Measurements from ENCODE around the gene FOXL3.
"Not testable (repeated sequence)": the region's sequence is repeated elsewhere in the genome, so short reads cannot be mapped to it uniquely, and the experiment has no call there.

The FOXL3 gene

DNA sequence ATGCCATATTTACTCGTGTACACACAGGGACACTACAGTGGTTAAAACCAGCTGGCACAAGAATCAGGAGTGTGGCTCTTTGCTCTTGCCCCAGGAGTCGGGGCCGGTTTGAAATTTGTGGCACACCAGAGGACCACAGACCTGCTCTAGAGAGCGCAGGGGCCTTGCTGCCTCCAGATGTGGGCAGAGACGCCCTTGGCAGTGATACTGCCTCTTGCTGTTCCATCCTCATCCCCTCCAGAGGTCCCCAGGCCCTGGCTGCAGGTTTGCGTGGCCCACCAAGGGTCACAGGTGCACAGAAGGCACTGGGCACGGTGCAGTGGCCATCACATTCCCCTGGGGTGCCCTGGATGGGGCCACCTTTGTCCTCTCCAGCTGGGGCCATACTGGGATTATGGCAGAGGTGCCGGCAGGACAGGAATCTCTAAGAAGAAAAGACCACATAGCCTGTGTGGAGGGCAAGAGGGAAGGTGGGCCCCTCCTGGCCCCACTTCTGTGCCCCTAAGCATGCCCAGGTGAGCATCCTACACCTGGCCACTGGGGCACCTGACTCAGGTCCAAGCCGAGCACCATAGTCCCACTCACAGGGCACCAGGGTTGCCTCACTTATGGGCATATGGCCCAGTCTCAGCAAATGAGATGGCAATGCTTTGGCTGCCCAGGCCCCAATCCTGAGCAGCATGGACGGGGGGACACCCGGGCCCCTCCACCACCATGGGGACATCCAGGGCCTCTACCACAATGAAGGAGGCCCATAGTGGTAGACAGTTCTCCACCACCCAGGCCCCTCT, 45.6 kb downstream of the FOXL3 start:
- DNase-seq (ENCODE audit: low read depth in 2 of 3, low spot score in 2 of 3), result no peak

DNA sequence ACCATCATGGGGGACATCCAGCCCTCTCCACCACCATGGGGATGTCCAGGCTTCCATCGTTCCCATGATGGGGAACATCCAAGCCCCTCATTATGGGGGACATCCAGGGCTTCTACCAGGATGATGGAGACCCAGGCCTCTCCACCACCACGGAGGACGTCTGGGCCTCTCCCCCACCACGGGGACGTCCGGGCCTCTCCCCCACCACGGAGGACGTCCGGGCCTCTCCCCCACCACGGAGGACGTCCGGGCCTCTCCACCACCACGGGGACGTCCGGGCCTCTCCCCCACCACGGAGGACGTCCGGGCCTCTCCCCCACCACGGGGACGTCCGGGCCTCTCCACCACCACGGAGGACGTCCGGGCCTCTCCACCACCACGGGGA, 46.2 kb downstream of the FOXL3 start:
- DNase-seq (ENCODE audit: low read depth in 2 of 3, low spot score in 2 of 3), result not testable (repeated sequence)

DNA sequence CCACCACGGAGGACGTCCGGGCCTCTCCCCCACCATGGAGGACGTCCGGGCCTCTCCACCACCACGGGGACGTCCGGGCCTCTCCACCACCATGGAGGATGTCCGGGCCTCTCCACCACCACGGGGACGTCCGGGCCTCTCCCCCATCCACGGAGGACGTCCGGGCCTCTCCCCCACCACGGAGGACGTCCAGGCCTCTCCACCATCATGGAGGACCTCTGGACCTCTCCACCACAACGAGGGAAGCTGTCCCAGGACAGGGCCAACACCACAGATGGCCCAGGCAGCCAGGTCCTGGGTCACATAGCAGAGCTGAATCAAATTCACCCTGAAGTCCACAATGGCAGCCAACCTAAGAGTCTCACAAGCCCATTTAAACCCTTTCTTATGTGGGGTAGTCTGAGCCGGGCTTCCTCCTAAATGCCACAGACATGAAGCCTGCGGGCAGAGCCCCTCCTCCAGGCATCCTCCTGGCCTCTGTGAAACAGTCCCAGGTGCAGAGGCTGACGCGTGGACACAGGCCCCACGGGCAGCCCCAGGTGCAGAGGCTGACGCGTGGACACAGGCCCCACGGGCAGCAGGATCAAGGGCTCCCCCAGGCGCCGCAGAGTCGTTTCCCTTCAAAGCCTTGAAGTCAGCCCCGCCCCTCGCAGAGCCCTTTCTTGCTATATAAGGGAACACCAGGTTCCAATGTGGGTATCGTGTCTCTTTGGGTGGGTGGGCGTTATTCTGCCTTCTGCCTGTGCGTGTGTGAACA, 47.0 kb downstream of the FOXL3 start:
- DNase-seq (ENCODE audit: low read depth in 2 of 3, low spot score in 2 of 3), result no peak

- no peak for DNase-seq (ENCODE audit: low read depth in 2 of 3, low spot score in 2 of 3)
Observed at GRCh38 chr7:337567-337951, 47.6 kb downstream of the FOXL3 start.

DNA sequence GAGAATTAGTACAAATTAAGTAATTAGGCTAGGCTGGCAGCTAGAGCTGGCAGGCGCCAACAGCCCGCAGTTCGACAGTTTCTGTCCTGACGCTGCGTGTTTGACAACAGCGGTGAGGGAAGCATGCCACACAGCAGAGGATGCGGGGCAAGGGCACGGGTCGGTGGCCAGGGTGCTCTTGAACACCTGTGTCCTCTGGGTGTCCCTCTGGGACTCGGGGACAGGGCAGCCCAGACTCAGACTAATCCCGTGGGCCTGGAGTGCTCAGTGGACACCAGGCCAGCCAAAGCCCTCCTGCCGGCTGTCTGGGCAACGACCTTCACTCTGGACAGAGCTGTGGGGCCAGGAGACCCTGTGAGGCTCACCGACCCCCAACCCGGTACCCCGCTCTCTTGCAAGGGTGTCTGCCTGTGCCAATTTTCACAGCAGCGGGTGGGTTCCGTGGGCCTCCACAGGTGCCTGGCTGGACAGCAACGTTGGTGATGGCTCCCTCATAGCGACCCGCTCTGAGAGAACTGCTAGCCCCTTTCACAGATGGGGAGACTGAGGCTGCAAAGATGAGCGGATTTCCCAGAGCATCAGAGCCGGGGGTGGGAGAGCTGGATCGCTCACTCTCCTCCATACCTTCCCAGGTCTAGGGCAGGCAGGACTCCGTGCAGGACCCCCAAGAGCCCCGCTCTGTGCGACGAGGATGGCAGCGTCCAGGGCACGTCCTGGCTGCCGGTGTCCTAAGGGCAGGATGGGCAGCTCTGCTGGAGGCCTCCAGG, 48.5 kb downstream of the FOXL3 start:
- DNase-seq (ENCODE audit: low read depth in 2 of 3, low spot score in 2 of 3), result no peak

GRCh38 chr7:339062-339342, 49.0 kb downstream of the FOXL3 start:
- DNase-seq (ENCODE audit: low read depth in 2 of 3, low spot score in 2 of 3), result no peak

DNA sequence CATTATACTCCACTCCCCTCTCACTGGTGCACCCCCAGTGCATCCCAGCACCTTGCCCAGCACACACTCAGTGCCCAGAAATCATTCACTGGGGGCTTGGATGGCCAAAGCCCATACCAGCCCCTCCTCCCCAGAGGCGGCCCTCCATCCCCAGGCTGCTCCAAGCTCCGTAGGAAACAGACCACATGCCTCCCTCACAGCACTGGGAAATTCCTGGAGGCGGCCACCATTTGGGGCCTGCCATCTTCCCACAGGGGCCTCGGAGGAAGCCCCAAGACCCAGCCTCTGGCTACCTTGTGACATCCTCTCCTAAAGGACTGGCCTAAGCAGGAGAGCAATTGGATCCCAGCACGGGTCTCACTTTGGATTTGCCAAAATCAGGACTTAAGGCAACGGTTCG, 49.7 kb downstream of the FOXL3 start:
- no peak for DNase-seq (ENCODE audit: low read depth in 2 of 3, low spot score in 2 of 3)

DNA sequence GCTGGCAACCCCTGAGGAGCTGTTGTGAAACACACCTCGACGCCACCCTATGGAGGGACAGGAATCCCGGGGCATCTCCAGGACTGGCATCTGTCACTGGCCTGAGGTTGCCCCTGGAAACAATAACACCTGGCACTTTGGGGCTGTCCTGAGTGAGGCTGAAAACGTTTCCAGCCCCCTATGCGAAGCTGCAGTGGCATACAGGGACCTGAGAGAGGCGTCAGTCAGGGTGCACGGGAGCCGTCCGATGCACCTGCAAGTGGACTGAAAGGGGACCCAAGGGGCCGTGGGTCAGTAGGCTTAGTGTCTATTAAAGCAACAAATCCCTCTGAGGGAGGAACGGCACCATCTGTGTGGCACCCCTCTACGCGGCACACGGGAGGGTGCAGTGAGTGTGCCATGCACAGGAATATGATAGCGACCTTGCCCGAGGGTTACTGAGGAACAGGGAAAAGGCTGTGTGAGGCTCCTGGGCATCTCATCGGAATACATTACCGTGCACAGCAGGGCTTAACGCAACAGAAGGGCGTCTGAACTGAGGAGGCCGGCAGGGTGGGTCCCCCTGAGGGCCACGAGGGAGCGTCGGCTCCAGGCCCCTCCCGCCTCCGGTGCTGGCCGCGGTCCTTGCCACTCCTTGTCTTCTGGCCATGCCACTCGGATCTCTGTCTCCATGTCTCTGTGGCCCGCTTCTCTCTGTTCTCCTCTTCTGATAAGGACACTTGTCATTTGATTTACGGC, 50.4 kb downstream of the FOXL3 start:
- no peak for DNase-seq (ENCODE audit: low read depth in 2 of 3, low spot score in 2 of 3)

Data from activated CD8-positive, alpha-beta memory T cell treated with anti-CD3 and anti-CD28 coated beads for 48 hours (primary cell).